Lower leg skin (tissue), 3 donors: ENCODE measurements around the gene POGK.

Experiments
- CTCF ChIP-seq, 3 donors: fragments of 450-650 bp; IDR thresholded peaks; one replicate each; pipeline ENCODE4 v1.5.1; 2016; ENCODE audit warnings: antibody characterized with exemption in 3 of 3, mild to moderate bottlenecking in 3 of 3, moderate library complexity in 2 of 3
- POLR2A ChIP-seq, 2 donors: fragments of 450-650 bp; IDR thresholded peaks; one replicate each; pipeline ENCODE4 v1.6.1; 2016 to 2017; ENCODE audit warnings: antibody characterized with exemption in 2 of 2, mild to moderate bottlenecking in 1 of 2, moderate library complexity in 1 of 2

DNA sequence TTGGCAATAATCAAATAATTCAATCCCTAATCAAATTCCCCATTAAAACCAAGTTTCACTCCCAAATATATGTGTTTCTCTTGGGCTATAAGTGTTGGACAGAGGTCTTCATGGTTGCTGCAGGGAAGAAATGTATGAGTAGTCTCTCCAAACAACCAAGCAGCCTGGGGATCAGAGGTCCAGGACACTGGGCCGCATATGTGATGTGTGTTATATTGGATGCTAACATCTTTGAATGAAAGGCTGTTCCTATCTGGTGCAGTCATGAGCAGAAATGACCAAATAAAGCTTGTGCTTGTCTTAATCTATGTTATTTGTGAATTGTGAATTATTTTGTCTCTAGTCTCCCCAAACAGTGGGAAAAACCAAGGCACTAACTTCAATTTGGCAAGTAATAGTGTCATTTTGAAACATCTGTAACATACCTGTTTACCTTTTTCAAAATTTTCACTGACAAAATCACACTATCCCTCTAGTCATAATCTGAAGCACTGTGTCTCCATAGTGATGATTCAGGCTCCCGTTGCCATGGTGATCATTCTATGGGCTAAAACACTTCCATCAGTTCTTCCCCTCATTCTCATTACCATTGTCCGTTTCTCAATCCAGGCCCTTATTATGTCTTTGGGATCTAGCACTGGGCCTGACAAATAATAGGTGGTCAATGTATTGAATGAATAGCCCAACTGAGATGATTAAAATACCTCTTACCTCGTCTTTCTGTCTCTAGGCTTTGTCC, 49.3 kb downstream of the POGK start:
- TF ChIP-seq CTCF (IDR thresholded peaks at IDR 0.05): no peak
- no peak for TF ChIP-seq POLR2A (IDR thresholded peaks at IDR 0.05)
